HG02623 (cell line): ENCODE measurements around the gene NR1D1.

Experiments used
- ATAC-seq: cut with Tn5 transposase; IDR thresholded peaks from one replicate; pipeline ENCODE4 v1.9.1; 2021; ENCODE audit warnings: moderate library complexity; ENCODE audit not compliant: unreplicated experiment

The NR1D1 gene

GRCh38 chr17:40097931-40098845 lies 2.2 kb downstream of the NR1D1 start:
- no peak for ATAC-seq

GRCh38 chr17:40097087-40097486 lies 3.3 kb downstream of the NR1D1 start:
- ATAC-seq = no peak

GRCh38 chr17:40095944-40096791 lies 4.2 kb downstream of the NR1D1 start:
- ATAC-seq = peak; percentile 26

GRCh38 chr17:40095351-40095943 lies 4.9 kb downstream of the NR1D1 start:
- ATAC-seq = no peak

- ATAC-seq = no peak
Observed at GRCh38 chr17:40094874-40095273, 5.5 kb downstream of the NR1D1 start.

- no peak for ATAC-seq
Observed at GRCh38 chr17:40093580-40094201, 6.7 kb downstream of the NR1D1 start.

- ATAC-seq = no peak
Observed at GRCh38 chr17:40093005-40093579, 7.3 kb downstream of the NR1D1 start.

- no peak for ATAC-seq
Observed at GRCh38 chr17:40092581-40092980, 7.8 kb downstream of the NR1D1 start.

- ATAC-seq = no peak
Observed at GRCh38 chr17:40091691-40092397, 8.5 kb downstream of the NR1D1 start.

GRCh38 chr17:40090237-40091119 lies 9.9 kb downstream of the NR1D1 start:
- no peak for ATAC-seq

- no peak for ATAC-seq
Observed at GRCh38 chr17:40089077-40089895, 11.1 kb downstream of the NR1D1 start.

- ATAC-seq = no peak
Observed at GRCh38 chr17:40087903-40088718, 12.3 kb downstream of the NR1D1 start.

GRCh38 chr17:40087049-40087794 lies 13.2 kb downstream of the NR1D1 start:
- ATAC-seq = no peak

- ATAC-seq = no peak
Observed at GRCh38 chr17:40086150-40087044, 14.0 kb downstream of the NR1D1 start.

- no peak for ATAC-seq
Observed at GRCh38 chr17:40084477-40084876, 15.9 kb downstream of the NR1D1 start.

- no peak for ATAC-seq
Observed at GRCh38 chr17:40079545-40079944, 20.8 kb downstream of the NR1D1 start.
